SK-N-SH (cell line): ENCODE data around the gene LSM14A. TPM values are rescaled to one million over a fixed set of nuclear protein-coding genes. Genes with fewer than 3 reads are reported as not detected.

Experiments
- CTCF ChIA-PET: fragments of 300-600, 350-600 bp; formaldehyde crosslinking; extraction: SDS; loops from one replicate; lab custom pipeline; 2021; lab: Yijun Ruan, JAX
- POLR2A ChIA-PET: fragments of 350-600 bp; sonication (Branson Sonifier 250); formaldehyde crosslinking; extraction: SDS; loops from one replicate; lab custom pipeline; 2020; ENCODE audit warnings: antibody characterized with exemption, inconsistent platforms; lab: Yijun Ruan, JAX
- DNase-seq: peaks from one replicate; pipeline ENCODE4 v3.0.0; 2012
- H2AFZ ChIP-seq: fragments of 200-600 bp; sonication (generic); 2 replicates; pipeline ENCODE4 v1.8.1; 2016; ENCODE audit warnings: antibody characterized with exemption, mild to moderate bottlenecking, low read depth
- H3F3A ChIP-seq: fragments of 200-600 bp; sonication (generic); replicated peaks from 2 replicates; pipeline ENCODE3; 2016; ENCODE audit warnings: antibody characterized with exemption, mild to moderate bottlenecking; ENCODE audit not compliant: insufficient read depth
- H3K27ac ChIP-seq, 2 experiments: fragments of 200-500 bp in 1 of 2; fragments of 200-600 bp in 1 of 2; sonication (Bioruptor generic) in 1 of 2; sonication (generic), shearing (Covaris generic) in 1 of 2; 2 replicates each; pipeline versions ENCODE4 v1.5.1 to v1.6.1; 2014 to 2016; ENCODE audit warnings: low read depth in 2 of 2, inconsistent platforms in 1 of 2, low read length in 1 of 2, mild to moderate bottlenecking in 1 of 2, mixed read lengths in 1 of 2
- H3K27me3 ChIP-seq: fragments of 200-600 bp; sonication (generic), shearing (Covaris generic); 2 replicates; pipeline ENCODE4 v1.6.1; 2016; ENCODE audit warnings: mixed run types; ENCODE audit not compliant: insufficient read depth
- H3K36me3 ChIP-seq, 2 experiments: fragments of 200-500 bp in 1 of 2; fragments of 200-600 bp in 1 of 2; sonication (Bioruptor generic) in 1 of 2; sonication (generic) in 1 of 2; replicated peaks in 1 of 2; 2 replicates each; pipeline versions ENCODE3 to v1.5.1; 2014 to 2016; ENCODE audit warnings: low read length in 1 of 2, mild to moderate bottlenecking in 1 of 2; ENCODE audit not compliant: insufficient read depth in 2 of 2, control insufficient read depth in 1 of 2
- H3K4me1 ChIP-seq, 2 experiments: fragments of 200-500 bp in 1 of 2; fragments of 200-600 bp in 1 of 2; sonication (Bioruptor generic) in 1 of 2; sonication (generic), shearing (Covaris generic) in 1 of 2; 2 replicates each; pipeline versions ENCODE4 v1.5.1 to v1.6.1; 2014 to 2016; ENCODE audit warnings: low read depth in 1 of 2, low read length in 1 of 2, mixed run types in 1 of 2; ENCODE audit not compliant: insufficient read depth in 2 of 2, control insufficient read depth in 1 of 2
- H3K4me2 ChIP-seq: fragments of 200-600 bp; sonication (generic), shearing (Covaris generic); 2 replicates; pipeline ENCODE4 v1.6.1; 2017; ENCODE audit warnings: mixed run types
- H3K4me3 ChIP-seq, 2 experiments: fragments of 200-500 bp in 1 of 2; fragments of 200-600 bp in 1 of 2; sonication (Bioruptor generic) in 1 of 2; sonication (generic), shearing (Covaris generic) in 1 of 2; 2 replicates each; pipeline versions ENCODE4 v1.5.1 to v1.8.1; 2014 to 2016; ENCODE audit warnings: low read depth in 2 of 2, inconsistent platforms in 1 of 2, low read length in 1 of 2, mild to moderate bottlenecking in 1 of 2, mixed read lengths in 1 of 2, moderate library complexity in 1 of 2
- H3K79me2 ChIP-seq: fragments of 200-600 bp; sonication (generic); 2 replicates; pipeline ENCODE4 v1.8.1; 2017; ENCODE audit warnings: mild to moderate bottlenecking; ENCODE audit not compliant: insufficient read depth
- H3K9ac ChIP-seq: fragments of 200-600 bp; sonication (generic); 2 replicates; pipeline ENCODE4 v1.6.1; 2017; ENCODE audit warnings: mixed run types
- H3K9me2 ChIP-seq: fragments of 200-600 bp; sonication (generic); 2 replicates; pipeline ENCODE4 v1.6.1; 2017; ENCODE audit warnings: mixed run types
- H3K9me3 ChIP-seq: fragments of 200-600 bp; sonication (generic); 2 replicates; pipeline ENCODE4 v1.6.1; 2017; ENCODE audit warnings: mixed run types, mild to moderate bottlenecking, moderate library complexity
- H4K20me1 ChIP-seq: fragments of 200-600 bp; sonication (generic); 2 replicates; pipeline ENCODE4 v1.6.1; 2017; ENCODE audit warnings: mild to moderate bottlenecking, mixed run types; ENCODE audit not compliant: insufficient read depth
- CTCF ChIP-seq: fragments of 200-600 bp; sonication (generic); IDR thresholded peaks from 2 replicates; pipeline ENCODE4 v1.6.1; 2017; ENCODE audit warnings: antibody characterized with exemption, mild to moderate bottlenecking, moderate library complexity
- EZH2phosphoT487 ChIP-seq: fragments of 200-600 bp; sonication (generic); IDR thresholded peaks from 2 replicates; pipeline ENCODE4 v1.6.1; 2017; ENCODE audit warnings: low read depth, mixed run types, mild to moderate bottlenecking, antibody characterized with exemption, moderate library complexity, borderline replicate concordance
- FOSL2 ChIP-seq: IDR thresholded peaks from 2 replicates; pipeline ENCODE4 v1.4.0; 2012; ENCODE audit warnings: low read depth, mild to moderate bottlenecking, moderate library complexity, borderline replicate concordance
- FOXJ3 ChIP-seq: sonication (generic); formaldehyde crosslinking; IDR thresholded peaks from 2 replicates; pipeline ENCODE4 v1.5.1; 2020; ENCODE audit warnings: mild to moderate bottlenecking, missing genetic modification reagents
- IRF3 ChIP-seq: fragments of 150-350 bp; IDR thresholded peaks from 2 replicates; pipeline ENCODE4 v1.6.1; 2016; ENCODE audit warnings: mild to moderate bottlenecking, low read depth, low read length
- MEF2A ChIP-seq: IDR thresholded peaks from 2 replicates; pipeline ENCODE4 v1.4.0; 2012; ENCODE audit warnings: low read depth, borderline replicate concordance
- MXI1 ChIP-seq: IDR thresholded peaks from 2 replicates; pipeline ENCODE4 v1.6.1; 2012; ENCODE audit warnings: mild to moderate bottlenecking, low read depth, low read length, improper control_type of control experiment
- NFIC ChIP-seq: IDR thresholded peaks from 2 replicates; pipeline ENCODE4 v1.4.0; 2012; ENCODE audit warnings: borderline replicate concordance
- RAD21 ChIP-seq: IDR thresholded peaks from 2 replicates; pipeline ENCODE4 v1.6.1; 2012; ENCODE audit warnings: mild to moderate bottlenecking, low read length
- RCOR1 ChIP-seq: fragments of 150-350 bp; IDR thresholded peaks from 2 replicates; pipeline ENCODE4 v1.6.1; 2017; ENCODE audit warnings: antibody characterized with exemption, low read length
- SIN3A ChIP-seq: IDR thresholded peaks from 2 replicates; pipeline ENCODE4 v1.6.1; 2012; ENCODE audit warnings: low read depth, mild to moderate bottlenecking, low read length, moderate library complexity, borderline replicate concordance
- SMC3 ChIP-seq: IDR thresholded peaks from 2 replicates; pipeline ENCODE4 v1.6.1; 2012; ENCODE audit warnings: low read depth, low read length, improper control_type of control experiment
- WGBS: methylation state at CpG from one replicate; pipeline ENCODE4 v1.1.6; 2017; ENCODE audit warnings: low lambda C conversion rate; 5-methylcytosine and 5-hydroxymethylcytosine counted together
- polyA plus RNA-seq, 3 experiments: library from polyadenylated mRNA; depleted of rRNA; stranded (reverse); fragments of >200 nt; gene quantifications; 2 replicates each; pipeline ENCODE4 v1.2.3, GENCODE V29; 2012
- TF ChIP-seq, protein P1 (sequence below): IDR thresholded peaks from 2 replicates; pipeline ENCODE4 v1.4.0; 2012; ENCODE audit warnings: low read depth, borderline replicate concordance

Gene LSM14A
- polyA plus RNA-seq, 1 of the 3 experiments (the other 2 are of a cell fraction) = 87.7 TPM

GRCh38 chr19:34226036-34226435 lies 53.7 kb downstream of the LSM14A start:
- H3F3A ChIP-seq = peaks cover 34% of the 10 kb centered on the region
- ChIA-PET CTCF (interaction anchor here (0.7 to 1.9 kb wide), 5 partner anchors 13 to 448 kb away, joined by 3 to 4 read pairs (median 4); no protein-coding TSS in a partner anchor), POLR2A (interaction anchor here (0.6 kb wide), 1 partner anchor 9 kb away, joined by 4 read pairs; no protein-coding TSS in a partner anchor)
- H3K27me3 ChIP-seq = no peaks in the 10 kb centered on the region
- H3K27ac ChIP-seq = peak overlapping the region in 1 of 2 experiments; percentile 37; a peak in 1 of 4 replicates
- H3K4me1 ChIP-seq = peaks cover 0 to 20% of the 10 kb centered on the region in 2 experiments; a peak in 2 of 4 replicates
- TF ChIP-seq IRF3 (no peak), MXI1 (no peak), MEF2A (no peak), CTCF (no peak), RCOR1 (no peak), SMC3 (no peak), SIN3A (no peak)
- TF ChIP-seq, protein P1, sequence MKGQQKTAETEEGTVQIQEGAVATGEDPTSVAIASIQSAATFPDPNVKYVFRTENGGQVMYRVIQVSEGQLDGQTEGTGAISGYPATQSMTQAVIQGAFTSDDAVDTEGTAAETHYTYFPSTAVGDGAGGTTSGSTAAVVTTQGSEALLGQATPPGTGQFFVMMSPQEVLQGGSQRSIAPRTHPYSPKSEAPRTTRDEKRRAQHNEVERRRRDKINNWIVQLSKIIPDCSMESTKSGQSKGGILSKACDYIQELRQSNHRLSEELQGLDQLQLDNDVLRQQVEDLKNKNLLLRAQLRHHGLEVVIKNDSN = no peak
- peaks cover 84% of the 10 kb centered on the region for H4K20me1 ChIP-seq
- H3K9me3 ChIP-seq = no peaks in the 10 kb centered on the region
- no peak overlapping the region for H3K4me3 ChIP-seq
- peaks cover 28% of the 10 kb centered on the region for H3K79me2 ChIP-seq
- no peak overlapping the region for H2AFZ ChIP-seq
- H3K9ac ChIP-seq = no peak overlapping the region
- H3K4me2 ChIP-seq = no peak overlapping the region
- DNase-seq = no peak
- WGBS = 96% methylated on average over 2 of the region's 2 CpGs
- no peaks in the 10 kb centered on the region for H3K9me2 ChIP-seq
- peaks cover 85 to 96% of the 10 kb centered on the region in 2 experiments for H3K36me3 ChIP-seq

DNA sequence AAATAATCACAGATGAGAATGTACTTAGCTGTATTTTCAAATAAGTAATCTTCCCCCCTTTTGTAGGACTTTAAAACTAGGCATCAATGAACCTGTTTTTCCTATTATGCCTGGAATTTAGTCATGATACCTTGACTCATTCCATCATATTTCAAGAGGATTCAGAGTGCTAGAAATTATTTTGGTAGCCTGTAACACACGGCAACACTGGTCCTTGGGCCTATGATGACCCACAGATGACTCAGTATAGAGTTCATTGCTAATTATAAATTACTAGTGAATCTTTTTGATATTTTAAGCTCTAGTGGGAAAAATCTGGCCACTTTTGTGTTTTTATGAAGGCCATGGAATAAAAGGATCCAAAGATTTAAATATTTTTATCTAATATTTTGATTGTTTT lies 56.0 kb downstream of the LSM14A start:
- Histone ChIP-seq H3F3A (peaks cover 58% of the 10 kb centered on the region), H3K36me3 (peaks cover 62 to 75% of the 10 kb centered on the region in 2 experiments), H3K9me2 (no peaks in the 10 kb centered on the region), H3K79me2 (peaks cover 16% of the 10 kb centered on the region), H3K9me3 (no peaks in the 10 kb centered on the region), H3K9ac (no peak overlapping the region), H3K4me1 (peaks cover 4 to 23% of the 10 kb centered on the region in 2 experiments; a peak in 3 of 4 replicates), H4K20me1 (peaks cover 85% of the 10 kb centered on the region), H3K27ac (0 out of 4 replicates have a peak overlapping the region, but pooled peaks of 1 of the 2 experiments have one; percentile 17), H3K4me2 (no peak overlapping the region), H3K4me3 (no peak overlapping the region), H2AFZ (no peak overlapping the region), H3K27me3 (no peaks in the 10 kb centered on the region)
- no peak for TF ChIP-seq MXI1
- TF ChIP-seq EZH2phosphoT487 = no peak
- 0 out of 2 replicates have a peak, but pooled peaks have one; percentile 6 for TF ChIP-seq FOSL2
- TF ChIP-seq RAD21 = no peak
- no peak for TF ChIP-seq NFIC
- no peak for TF ChIP-seq FOXJ3 (CRISPR knock-in tag)
- TF ChIP-seq MEF2A = no peak
- no peak for DNase-seq
- WGBS = 48% methylated on average over 1 of the region's 1 CpG
- ChIA-PET POLR2A (no interaction called here), CTCF (no interaction called here)
